ES-I3 (cell line): ENCODE data around the gene STK32B.
A peak's percentile ranks its signal among the peaks of the same experiment; 100 is the strongest.

Experiments used
- H3K36me3 ChIP-seq: 2 replicates; pipeline ENCODE4 v1.6.1; 2013; ENCODE audit warnings: mild to moderate bottlenecking, low read length, control low read depth, moderate library complexity; ENCODE audit not compliant: insufficient read depth
- H3K4me1 ChIP-seq: 2 replicates; pipeline ENCODE4 v1.6.1; 2013; ENCODE audit warnings: mild to moderate bottlenecking, control low read depth, low read length; ENCODE audit not compliant: insufficient read depth
- H3K9ac ChIP-seq: 2 replicates; pipeline ENCODE4 v1.6.1; 2013; ENCODE audit warnings: low read depth, mild to moderate bottlenecking, low read length, moderate library complexity
- H3K9me3 ChIP-seq: 2 replicates; pipeline ENCODE4 v1.6.1; 2013; ENCODE audit warnings: mild to moderate bottlenecking, low read length, moderate library complexity; ENCODE audit not compliant: control insufficient read depth, insufficient read depth

STK32B gene

DNA sequence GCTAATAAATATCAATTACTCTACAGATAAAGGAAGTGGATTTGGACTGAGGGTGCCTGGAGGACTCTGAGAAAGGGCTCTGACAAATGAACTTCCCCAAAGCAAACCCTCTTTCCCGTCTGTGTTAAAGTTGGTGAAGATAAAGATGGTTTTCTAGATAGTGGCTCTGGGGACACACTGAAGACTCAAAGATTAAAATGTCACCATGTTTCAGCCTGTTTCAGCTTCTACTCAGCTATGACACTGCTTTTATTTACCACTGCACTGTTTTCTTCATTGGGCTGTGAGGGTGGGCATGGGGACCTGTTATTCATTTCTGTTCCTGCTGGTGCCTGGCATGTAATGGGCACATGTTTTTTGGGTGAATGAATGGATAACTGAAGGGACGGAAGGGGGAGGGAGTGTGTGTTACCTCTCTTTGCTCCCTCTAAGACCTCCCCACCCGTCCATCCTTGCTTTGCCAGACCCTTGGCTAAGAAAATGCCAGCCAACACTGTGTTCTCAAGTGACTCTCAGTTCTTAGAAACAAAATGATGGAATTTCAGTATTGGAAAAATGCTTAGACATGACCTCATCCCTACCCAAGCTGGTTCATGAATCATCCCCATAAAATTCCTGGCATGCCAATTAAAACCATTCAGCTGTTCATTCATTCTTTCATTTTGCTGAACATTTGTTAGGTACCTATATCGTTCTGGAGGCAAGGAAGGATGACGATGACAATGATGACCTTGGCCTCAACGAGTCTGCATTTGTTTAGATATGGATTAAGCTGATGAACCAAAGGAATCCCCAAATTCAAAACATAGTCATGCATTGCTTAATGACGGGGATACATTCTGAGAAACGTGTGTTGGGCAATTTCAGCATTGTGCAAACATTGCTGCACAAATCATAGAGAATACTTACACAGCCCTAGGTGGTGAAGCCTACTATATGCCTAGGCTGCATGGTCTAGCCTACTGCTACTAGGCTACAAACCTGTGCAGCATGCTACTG lies 13.4 kb upstream of the STK32B start:
- Histone ChIP-seq H3K9me3 (no peaks in the 10 kb centered on the region), H3K36me3 (no peaks in the 10 kb centered on the region), H3K4me1 (peaks cover 4% of the 10 kb centered on the region; the same call in 1 of the 2 replicates), H3K9ac (no peak overlapping the region)

DNA sequence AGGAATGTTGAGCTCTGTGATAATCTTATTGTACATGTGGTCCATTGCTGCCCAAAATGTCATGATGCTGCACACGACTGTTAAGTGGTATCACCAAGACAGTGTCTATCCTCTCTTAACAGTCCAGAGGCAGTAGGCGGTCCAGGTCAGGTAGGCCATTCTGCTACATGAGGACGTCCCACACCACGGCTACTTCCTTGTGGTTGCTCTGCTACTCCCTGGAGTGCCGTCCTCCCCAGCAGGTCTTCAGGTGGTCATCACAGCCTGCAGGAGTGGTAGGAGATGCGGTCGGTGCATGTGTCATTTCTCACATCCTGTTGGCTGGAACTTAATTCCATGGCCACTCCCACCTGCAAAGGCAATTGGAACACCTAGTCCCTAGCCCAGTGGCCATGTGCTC lies 11.5 kb upstream of the STK32B start:
- H3K36me3 ChIP-seq, result no peaks in the 10 kb centered on the region
- H3K9ac ChIP-seq, result no peak overlapping the region
- no peaks in the 10 kb centered on the region for H3K9me3 ChIP-seq
- H3K4me1 ChIP-seq, result peaks cover 4% of the 10 kb centered on the region; the same call in 1 of the 2 replicates

DNA sequence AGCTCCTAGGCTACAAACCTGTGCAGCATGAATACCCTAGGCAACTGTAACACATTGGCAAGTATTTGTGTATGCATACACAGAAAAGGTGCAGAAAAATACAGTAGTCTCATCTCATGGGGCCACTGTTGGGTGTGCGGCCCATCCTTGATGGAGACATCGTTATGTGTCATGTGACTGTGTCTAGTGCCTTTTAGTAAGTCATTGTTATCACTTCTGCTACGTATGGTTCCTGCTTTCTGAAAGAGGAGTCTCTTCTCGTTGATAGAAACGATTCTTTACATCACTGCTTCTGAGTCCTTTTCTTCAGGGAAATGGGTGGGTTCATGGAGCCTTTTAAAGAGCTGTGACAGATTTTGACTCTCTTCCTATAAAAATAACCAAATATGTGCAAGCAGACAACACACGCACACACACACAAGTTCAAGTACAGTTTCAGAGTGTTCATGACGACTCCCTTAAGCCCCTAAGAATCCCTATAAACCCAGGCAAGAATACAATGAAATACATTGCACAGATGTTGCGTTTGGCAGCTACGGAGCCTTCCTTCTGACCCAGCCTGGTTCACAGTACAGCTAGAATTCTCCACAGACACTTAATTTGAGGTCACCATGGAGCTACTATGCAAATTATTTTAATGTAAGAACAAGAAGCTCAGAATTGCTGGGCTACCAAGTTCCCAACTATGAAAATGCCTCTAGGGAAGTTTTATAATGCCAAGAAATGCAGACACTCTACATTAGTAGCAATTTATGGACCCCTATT lies 10.2 kb upstream of the STK32B start:
- Histone ChIP-seq H3K4me1 (peaks cover 3% of the 10 kb centered on the region; the same call in 1 of the 2 replicates), H3K9me3 (no peaks in the 10 kb centered on the region), H3K36me3 (no peaks in the 10 kb centered on the region), H3K9ac (no peak overlapping the region)

DNA sequence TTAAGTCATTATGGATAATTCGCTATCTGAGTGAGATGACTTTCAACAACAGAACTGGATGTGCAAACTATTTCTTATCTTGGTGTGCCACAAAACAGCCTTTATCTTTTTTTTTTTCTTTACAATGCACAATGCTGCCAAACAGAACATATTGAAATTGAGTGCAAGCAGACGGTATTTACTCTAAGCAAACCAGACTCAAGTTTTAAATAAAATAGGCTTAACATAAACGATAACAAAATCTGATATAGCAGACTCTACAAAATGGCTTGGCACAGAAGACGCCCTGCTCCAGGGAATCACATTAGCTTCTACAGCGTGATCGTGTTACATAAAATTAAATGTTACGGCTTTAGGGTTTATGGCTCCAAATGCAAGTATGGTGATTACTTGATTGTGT lies 9.6 kb upstream of the STK32B start:
- Histone ChIP-seq H3K36me3 (no peaks in the 10 kb centered on the region), H3K4me1 (no peaks in the 10 kb centered on the region), H3K9me3 (no peaks in the 10 kb centered on the region), H3K9ac (no peak overlapping the region)

DNA sequence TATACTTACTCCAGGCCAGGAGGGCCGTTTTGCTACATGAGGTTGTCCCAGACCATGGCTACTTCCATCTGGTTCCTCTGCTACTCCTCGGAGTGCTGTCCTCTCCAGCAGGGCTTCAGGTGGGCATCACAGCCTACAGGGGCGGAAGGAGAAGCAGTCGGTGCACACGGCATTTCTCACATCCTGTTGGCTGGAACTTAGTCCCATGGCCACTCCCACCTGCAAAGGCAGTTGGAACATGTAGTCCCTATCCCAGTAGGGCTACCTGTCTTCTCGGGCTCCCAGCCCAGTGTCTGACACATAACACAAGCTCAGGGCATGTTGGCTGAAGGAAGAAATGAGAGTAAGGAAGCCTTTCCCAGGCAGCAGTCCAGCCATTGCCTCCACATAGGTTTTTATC lies 7.7 kb upstream of the STK32B start:
- no peak overlapping the region for H3K9ac ChIP-seq
- no peaks in the 10 kb centered on the region for H3K36me3 ChIP-seq
- H3K4me1 ChIP-seq, result no peaks in the 10 kb centered on the region
- no peaks in the 10 kb centered on the region for H3K9me3 ChIP-seq

DNA sequence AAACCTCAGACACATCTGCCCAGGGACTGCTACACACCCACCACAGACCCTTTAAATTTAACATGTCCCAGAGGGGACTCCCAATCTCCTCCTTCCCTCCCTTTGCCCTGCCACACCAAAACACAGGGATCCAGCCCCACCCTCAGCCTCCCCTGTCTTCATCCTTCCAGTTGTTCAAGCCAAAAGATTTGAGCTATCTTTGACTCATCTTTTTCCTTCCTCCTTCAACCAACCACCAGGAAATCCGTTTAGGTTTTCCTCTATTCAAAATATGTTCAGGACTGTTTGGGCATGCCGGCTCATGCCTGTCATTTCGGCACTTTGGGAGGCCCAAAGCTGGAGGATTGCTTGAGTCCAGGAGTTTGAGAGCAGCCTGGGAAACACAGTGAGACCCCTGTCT lies 6.9 kb upstream of the STK32B start:
- Histone ChIP-seq H3K4me1 (no peaks in the 10 kb centered on the region), H3K36me3 (no peaks in the 10 kb centered on the region), H3K9ac (no peak overlapping the region), H3K9me3 (no peaks in the 10 kb centered on the region)

DNA sequence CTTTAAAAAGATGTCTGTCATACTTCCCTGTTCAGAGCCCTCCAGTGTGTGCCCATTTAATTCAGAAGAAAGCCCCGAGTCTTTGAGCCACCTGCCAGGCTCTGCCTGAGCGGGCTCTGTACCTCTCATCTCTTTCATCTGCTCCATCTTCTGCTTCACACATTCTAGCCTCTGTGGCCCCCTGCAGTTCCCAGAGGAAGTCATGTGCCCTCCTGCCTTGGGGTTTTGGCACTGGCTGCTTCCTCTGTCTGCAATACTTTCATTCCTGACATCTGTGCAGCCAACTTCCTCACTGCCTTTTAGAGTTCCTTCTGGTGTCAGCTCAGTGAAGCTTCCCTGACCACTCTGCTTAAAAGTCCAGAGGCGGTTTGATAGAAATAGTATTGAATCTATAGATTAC lies 6.2 kb upstream of the STK32B start:
- H3K9me3 ChIP-seq, result no peaks in the 10 kb centered on the region
- no peak overlapping the region for H3K9ac ChIP-seq
- no peaks in the 10 kb centered on the region for H3K4me1 ChIP-seq
- H3K36me3 ChIP-seq, result no peaks in the 10 kb centered on the region

DNA sequence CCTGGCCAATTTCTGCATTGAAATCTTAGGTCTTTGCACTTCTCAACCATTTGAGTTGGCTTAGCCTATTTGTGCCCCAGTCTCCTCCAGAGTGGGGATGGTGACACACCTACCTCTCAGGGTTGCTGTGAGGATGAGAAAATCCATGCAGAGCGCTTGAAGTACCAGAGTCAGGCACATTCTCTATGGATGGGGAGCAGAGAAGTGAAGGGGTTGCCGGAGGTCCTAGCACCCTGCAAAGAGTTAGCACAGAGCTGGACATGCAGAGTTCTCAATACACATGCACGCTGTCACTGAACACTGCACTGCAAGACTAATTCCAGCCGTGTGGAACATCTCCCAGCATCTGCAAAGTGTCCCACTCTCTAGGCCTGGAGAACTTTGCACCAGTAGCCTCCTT lies 2.6 kb upstream of the STK32B start:
- Histone ChIP-seq H3K9ac (no peak overlapping the region), H3K9me3 (no peaks in the 10 kb centered on the region), H3K36me3 (no peaks in the 10 kb centered on the region), H3K4me1 (no peaks in the 10 kb centered on the region; the same call in 1 of the 2 replicates)

DNA sequence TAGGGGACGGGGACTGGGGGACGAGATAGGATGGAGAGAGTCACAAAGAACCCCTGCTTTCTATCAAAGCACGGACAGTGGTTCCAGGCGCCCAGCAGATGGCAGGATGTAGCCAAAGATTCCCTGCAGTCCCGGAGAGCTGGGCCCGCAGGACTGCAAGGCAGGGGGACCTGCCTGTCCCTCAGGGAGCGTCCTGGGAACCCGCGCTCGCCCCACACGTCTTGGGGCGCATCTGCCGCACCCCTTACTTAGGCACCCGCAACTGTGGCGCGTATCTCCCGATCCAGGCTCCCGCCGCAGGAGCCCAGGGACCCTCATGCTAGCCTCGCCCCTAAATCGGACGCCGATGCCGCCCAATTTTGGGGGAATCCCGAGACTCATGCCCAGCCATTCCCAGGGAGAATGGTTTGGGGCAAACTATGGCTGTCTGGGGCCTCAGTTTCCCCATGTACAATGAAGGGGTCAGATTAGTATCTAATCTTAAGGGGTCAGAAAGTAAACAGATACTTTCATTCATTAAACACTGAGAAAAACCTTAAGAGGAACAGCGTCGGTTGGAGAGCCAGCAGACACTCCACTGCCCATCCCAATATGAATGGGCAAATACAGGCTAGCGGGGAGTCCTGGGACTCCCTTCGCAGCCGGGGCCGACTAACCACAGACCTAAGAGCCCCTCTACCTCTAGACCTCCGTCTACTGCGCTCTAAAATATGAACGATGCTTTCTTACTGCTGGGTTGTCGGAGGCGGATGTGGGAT lies 581 bp upstream of the STK32B start:
- Histone ChIP-seq H3K9me3 (no peaks in the 10 kb centered on the region), H3K36me3 (no peaks in the 10 kb centered on the region), H3K9ac (peak overlapping the region; percentile 49; the same call in 1 of the 2 replicates), H3K4me1 (no peaks in the 10 kb centered on the region; the same call in 1 of the 2 replicates)

DNA sequence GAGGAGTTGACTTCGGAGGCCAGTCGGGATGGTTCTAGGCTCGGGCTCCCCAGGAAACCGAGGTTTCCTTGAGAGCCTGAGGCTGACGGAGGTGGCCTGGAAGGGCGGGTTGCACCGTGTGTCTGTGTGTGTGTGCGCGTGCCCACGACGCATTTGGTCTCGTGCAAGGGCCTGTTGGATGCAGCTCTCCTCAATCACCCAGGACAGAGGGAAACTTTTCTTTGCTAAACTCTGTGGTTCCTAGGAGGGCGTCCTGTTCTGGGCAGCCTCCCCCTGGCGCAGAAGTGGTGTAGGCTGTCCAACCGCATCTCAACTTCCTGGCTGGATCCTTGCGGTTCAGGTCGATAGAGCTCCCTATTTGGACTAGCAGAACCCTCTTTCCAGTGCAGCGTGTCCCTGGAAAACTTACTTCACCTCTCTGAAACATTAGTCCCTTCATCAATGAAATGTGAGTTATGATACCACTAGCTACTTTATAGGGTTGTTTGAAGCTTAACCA lies 973 bp downstream of the STK32B start:
- H3K9ac ChIP-seq, result peak overlapping the region; percentile 49
- no peaks in the 10 kb centered on the region; the same call in 1 of the 2 replicates for H3K4me1 ChIP-seq

DNA sequence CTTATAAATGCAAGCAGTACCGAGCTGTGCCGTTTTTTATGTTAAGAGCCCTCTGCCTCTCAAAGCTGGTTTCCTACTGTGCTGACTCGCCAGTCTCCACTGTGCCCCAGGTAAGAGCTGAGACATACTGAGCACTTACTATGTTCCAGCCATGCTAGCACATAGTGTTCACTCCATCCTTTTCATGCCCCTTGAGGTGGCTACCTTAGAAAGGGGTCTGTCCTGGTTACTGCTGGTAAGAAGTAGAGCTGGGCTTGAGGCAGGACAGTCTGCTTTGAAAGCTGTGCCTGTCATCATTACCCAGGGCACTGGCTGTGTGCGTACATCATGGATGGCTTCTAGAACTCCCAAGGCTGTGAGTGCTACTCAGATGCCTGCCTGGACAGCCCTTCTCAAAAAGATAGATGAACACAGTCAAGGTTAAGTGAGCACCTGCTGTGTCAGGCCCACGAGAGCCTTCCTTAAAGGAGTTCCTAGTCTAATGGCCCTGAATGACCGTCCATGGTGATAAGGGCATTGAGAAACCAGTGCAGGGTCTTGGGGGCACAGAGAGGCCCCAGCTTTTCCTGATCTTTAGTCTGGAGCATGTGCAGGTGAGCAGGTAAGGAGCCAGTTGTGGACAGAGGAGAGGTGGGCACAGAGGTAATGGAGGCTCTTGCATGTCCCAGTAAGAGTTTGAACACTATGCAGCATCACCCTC lies 1.6 kb downstream of the STK32B start:
- Histone ChIP-seq H3K4me1 (no peaks in the 10 kb centered on the region; the same call in 1 of the 2 replicates), H3K9ac (no peak overlapping the region), H3K36me3 (no peaks in the 10 kb centered on the region), H3K9me3 (no peaks in the 10 kb centered on the region)

More for the DNA sequence above, 973 bp downstream of the STK32B start:
- Histone ChIP-seq H3K9me3 (no peaks in the 10 kb centered on the region), H3K36me3 (no peaks in the 10 kb centered on the region)

DNA sequence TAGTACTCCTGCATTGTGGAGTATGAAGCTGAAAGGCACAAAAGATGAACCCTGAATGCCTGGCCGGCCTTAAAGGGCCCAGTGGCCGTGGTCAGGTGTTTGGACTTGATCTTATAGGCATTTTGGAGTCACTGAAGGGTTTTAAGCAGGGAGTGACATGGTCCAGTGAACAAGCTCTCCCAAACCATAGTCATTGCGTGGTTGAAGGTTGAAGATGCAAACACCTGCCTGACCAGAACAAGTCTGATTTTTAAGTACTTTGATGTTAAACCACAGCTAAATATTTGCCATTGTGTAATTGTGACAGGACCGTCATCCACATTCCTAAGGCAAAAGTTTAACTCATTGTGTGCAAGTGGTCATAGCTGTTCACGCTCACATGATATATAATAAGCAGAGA lies 3.3 kb downstream of the STK32B start:
- Histone ChIP-seq H3K36me3 (no peaks in the 10 kb centered on the region), H3K9me3 (no peaks in the 10 kb centered on the region), H3K9ac (no peak overlapping the region), H3K4me1 (no peaks in the 10 kb centered on the region; the same call in 1 of the 2 replicates)

DNA sequence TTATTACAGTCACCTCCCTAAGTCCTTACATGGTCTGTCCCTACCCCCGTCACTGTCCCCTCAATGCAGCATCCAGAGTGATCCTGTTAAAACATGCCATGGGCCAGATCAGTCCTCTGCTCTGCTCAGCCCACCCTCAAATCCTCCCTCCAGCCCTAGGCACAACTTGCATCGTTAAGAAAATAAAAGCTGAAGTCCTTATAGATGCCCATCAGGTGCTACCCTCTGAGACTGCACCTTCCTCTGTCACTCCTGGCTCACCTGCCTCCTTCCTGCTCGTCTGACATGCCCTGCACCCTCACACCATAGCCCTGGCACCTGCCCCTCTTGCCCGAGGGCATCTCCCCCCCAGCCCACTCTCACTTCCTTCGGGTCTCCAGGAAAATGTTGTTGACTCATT lies 4.1 kb downstream of the STK32B start:
- H3K9ac ChIP-seq, result no peak overlapping the region
- no peaks in the 10 kb centered on the region; the same call in 1 of the 2 replicates for H3K4me1 ChIP-seq
- H3K9me3 ChIP-seq, result no peaks in the 10 kb centered on the region
- no peaks in the 10 kb centered on the region for H3K36me3 ChIP-seq
